NAMALWA (cell line): ENCODE results near the gene ORM2.
"Not testable (repeated sequence)": the region's sequence is repeated elsewhere in the genome, so short reads cannot be mapped to it uniquely, and the experiment has no call there.

ENCODE experiments used
- DNase-seq: peaks from one replicate; pipeline ENCODE4 v3.0.0-alpha.2; 2015; ENCODE audit warnings: low spot score

The ORM2 gene

DNA sequence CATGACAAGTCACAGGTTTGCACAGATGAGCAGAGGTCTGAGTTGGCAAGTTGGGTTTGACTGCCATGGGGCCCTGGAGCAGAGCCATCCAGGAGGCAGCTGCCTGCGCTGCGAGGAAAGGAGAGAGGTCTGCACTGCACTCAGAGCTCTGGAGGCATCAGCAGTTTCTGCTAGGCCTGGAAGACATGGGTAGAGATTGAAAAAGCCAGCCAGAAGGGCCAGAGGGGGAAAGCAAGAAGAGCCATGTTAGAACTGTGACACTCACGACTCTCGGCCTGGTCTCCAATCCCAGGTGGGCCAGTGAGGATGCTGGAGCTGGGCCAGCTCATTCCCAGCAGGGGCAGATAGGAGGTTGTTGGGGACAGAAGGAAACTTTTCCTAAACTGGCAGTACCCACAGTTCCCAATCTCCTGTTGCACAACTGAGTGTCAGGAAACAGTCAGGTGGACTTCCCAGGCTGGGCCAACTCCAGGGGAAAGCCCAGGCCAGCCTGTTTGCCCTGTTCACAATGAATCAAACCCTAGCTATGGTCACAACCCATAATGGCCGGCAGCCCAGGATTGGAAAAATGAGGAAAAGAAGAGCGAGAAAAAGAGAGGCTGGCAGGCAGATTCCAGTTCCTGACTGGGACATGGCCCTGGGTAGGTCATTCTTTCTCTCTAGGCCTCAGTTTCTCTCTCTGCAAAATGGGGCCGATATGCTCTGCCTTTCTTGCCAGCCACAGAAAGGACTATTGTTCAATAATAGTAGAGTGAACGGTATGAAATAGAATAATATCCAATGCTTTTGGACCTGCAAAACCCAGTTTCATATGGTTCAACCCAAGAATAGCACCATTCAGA is 14.6 kb upstream of the ORM2 start:
- no peak for DNase-seq

DNA sequence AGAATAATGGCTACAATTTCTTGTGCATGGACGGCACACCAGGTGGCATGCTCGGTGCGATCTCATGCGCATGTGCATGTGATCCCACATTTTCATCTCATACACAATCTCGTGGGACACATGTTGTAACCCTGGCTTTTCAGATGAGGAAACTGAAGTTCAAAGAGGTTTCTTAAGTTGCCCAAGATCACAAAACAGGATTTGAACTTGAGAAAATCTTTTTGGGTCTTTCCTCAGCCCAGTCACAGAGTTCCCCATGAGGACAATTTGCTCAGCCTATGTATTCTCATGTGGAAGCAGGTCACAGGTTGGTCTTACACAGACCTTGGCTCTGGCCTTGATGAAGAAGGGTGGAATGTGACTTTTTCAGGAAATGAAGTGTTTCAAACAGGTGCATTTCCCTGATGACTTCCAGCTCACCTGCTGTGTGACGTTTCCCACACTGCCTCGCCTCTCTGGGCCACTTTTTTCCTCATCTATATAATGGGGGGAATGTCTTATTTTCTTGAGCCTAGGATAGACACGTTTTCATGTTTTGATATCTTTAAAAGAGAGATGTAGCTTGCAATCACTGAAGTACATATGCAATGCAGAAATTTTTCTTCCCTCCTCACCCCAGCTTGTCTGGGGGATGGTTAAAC is 13.8 kb upstream of the ORM2 start:
- no peak for DNase-seq

DNA sequence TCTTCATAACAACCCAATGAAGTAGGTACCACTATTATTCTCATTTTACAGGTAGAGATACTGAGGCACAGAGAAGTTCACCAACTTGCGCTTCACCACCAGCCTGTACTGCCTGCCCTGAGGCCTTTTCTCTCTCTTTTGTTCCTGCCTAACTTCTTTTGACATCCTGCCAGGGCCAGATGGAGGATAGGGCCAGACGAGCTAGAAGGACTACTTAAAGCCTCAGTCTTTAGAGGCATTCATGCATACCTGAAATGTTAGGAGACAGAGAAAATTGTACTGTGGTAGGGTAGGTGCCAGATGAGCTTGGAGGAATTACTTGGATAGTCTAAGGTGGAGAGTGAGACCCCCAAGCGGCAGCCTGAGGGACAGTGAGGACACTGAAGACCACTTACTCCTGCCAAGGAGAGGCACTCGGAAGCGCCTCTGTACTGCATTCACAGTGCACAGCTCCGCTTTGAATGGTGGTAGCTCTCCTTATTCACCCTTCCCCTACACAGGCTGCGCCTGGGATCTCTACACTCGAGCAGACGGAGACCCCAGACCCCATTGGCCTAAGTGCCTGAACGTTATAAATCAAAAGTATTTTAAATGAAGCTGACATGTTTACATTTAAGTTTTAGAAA is 13.0 kb upstream of the ORM2 start:
- DNase-seq = no peak

DNA sequence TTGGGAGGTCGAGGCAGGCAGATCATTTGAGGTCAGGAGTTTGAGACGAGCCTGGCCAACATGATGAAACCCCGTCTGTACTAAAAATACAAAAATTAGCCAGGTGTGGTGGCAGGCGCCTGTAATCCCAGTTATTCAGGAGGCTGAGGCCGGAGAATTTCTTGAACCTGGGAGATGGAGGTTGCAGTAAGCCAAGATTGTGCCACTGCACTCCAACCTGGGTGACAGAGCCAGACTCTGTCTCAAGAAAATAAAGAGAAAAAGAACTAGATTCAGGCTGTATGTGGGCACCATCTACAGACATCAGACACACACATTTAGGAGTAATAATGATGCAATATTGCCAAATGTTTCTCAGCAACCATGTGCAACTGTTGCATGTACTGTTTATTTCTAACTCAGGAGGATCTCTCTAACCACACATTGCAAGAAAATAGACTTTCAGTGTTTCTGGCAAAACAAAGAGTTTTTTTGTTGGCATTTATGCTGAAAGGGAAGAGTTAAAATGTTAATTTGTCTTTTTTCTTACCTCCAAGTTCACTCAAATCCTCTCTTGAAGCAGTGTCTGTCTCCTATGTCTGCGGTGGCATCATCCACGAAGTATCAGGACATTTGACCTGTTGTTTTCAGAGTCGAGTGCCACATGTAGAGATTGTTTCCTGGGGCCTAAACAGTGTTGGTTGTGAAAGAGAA is 11.9 kb upstream of the ORM2 start:
- peak; percentile 65 for DNase-seq

DNA sequence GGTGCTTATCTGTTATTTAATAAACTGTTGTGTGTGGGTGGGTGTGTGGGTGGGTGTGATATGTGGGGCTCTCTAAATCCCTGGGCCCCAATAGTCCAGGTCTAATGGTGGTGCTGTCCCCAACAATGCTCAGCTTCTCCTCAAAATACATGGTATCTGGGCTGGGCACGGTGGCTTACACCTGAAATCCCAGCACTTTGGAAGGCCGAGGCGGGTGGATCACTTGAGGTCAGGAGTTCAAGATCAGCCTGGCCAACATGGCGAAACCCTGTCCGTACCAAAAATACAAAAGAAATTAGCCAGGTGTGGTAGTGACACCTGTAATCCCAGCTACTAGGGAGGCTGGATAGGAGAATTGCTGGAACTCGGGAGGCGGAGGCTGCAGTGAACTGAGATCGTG is 11.3 kb upstream of the ORM2 start:
- no peak for DNase-seq

DNA sequence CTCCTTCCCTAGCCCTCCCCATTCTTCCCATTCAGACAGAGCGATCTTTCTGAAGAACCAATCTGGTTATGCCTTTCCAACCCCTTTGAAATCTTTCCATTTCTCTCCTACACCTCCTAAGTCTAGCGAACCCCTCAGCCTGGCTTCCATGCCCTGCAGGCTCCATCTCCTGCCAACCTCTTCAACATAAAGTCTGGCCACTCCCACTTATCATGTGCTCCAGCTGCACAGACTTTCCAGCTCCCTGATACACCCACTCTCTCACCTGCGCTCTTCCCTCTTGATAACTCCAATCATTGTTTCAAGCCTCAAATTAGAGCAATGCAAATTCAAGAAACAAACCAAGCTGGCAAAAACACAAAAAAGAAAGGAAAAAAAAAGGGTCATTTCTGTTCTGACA is 10.5 kb upstream of the ORM2 start:
- DNase-seq = no peak

DNA sequence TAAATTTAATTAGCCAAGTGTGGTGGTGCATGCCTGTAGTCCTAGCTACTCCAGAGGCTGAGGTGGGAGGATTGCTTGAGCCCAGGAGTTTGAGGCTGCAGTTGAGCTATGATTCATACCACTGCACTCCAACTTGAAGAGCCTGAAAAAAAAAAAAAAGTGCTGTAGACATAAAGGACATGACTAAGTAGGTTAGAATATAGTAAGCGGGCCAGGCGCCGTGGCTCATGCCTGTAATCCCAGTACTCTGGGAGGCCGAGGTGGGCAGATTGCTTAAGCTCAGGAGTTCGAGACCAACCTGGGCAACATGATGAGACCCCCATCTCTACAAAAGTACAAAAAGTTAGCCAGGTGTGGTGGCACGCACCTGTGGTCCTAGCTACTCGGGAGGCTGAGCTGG is 9.0 kb upstream of the ORM2 start:
- DNase-seq = not testable (repeated sequence)

DNA sequence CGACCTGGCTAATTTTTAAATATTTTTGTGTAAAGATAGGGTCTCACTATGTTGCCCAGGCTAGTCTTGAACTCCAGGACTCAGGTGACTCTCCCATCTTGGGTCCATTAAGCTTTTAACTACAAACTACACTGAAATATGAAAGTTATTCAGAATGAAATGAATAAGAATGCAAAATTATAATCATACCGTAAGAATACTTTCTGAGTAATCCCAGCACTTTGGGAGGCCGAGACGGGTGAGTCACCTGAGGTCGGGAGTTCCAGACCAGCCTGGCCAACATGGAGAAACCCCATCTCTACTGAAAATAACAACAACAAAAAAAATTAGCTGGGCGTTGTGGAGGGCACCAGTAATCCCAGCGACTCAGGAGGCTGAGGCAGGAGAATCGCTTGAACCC is 7.9 kb upstream of the ORM2 start:
- no peak for DNase-seq

DNA sequence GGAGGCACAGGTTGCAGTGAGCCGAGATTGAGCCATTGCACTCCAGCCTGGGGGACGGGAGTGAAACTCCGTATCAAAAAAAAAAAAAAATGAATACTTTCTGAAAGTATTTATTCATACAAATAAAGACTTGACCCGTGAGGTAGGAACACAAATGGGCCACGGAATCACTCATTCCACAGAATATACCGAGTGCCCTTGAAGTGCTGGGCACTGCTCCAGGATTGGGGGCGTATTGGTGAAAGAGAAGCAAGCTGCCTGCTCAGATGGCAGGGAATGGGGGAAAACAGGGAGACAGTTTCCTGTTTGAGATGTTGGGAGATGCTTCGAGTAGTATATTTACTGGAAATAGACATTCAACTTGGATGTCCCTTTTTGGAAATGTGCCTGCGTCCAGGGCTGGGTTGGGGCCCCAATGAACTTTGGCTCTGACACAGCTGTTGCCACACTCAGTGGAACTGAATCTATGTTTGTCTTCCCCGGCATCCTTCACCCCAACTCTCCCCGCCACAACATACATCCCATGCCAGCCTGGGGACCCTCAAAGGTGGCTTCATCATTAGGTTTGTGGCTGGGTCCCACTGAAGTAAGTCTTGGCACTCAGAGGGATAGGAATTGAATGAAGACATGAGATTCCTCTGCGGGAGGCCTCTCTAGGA is 7.4 kb upstream of the ORM2 start:
- not testable (repeated sequence) for DNase-seq

DNA sequence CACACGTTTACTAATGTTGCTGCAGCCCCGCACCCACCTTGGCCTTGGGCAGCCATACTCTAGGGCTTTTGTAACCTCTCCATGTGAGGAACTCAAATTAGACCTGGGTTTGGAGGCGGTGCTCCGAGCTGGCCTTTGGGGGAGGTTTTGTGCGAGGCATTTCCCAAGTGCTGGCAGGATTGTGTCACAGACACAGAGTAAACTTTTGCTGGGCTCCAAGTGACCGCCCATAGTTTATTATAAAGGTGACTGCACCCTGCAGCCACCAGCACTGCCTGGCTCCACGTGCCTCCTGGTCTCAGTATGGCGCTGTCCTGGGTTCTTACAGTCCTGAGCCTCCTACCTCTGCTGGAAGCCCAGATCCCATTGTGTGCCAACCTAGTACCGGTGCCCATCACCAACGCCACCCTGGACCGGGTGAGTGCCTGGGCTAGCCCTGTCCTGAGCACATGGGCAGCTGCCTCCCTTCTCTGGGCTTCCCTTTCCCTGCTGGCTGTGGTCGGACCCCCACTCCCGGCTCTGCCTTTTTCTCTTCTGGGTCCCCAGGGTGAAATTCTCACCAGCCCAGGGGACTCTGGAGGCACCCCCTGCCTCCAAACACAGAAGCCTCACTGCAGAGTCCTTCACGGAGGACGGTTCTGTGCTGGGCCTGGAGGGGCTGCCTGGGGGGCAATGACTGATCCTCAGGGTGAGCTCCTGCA is 6.7 kb upstream of the ORM2 start, which contains the start of gene ORM1:
ORM1 (plus strand) TSS at position 268 of the 701 bp plus-strand sequence; CDS start at position 304, 36 bp downstream.
- not testable (repeated sequence) for DNase-seq

DNA sequence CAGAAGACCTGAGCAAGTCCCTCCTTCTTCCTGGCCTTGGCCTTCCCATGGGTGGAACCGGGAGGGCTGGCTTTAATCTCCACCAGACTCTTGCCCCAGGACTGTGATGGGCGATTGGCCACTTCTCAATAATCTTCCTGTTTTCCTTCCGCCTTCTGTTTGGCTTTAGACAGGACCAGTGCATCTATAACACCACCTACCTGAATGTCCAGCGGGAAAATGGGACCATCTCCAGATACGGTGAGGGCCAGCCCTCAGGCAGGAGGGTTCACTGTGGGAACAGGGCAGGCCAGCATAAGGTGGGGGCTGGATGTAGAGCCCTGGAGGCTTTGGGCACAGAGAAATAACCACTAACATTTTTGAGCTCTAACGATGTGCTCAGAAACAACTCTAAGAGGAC is 5.8 kb upstream of the ORM2 start:
- DNase-seq = not testable (repeated sequence)

DNA sequence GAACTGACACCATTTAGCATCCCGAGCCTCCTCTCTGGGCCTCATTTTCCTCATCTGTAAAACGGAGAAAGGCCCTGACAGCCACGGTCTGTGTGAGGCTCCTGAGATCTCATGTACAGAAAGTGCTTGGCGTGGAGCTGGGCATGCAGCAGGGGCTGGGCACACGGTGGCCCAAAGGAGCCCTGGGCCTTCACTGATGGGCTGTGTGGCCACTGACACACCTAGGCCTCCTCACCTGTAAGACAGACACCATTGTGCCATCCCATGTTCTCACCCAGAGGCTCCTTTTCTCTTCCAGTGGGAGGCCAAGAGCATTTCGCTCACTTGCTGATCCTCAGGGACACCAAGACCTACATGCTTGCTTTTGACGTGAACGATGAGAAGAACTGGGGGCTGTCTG is 5.2 kb upstream of the ORM2 start:
- no peak for DNase-seq

DNA sequence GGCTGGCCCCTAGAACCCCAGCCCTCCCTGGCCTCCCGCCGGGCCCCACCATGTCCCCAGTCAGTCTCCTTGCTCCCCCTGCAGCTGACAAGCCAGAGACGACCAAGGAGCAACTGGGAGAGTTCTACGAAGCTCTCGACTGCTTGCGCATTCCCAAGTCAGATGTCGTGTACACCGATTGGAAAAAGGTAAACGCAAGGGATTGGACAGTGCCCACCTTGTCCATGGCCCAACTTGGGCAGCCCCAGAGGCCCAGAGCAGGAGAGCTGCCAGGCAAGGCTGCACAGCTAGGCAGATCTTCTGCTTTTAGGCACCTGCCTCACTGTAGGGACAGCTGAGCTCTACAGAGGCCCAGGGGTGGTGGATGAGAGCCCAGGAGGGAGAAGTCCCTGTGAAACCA is 4.7 kb upstream of the ORM2 start:
- not testable (repeated sequence) for DNase-seq

DNA sequence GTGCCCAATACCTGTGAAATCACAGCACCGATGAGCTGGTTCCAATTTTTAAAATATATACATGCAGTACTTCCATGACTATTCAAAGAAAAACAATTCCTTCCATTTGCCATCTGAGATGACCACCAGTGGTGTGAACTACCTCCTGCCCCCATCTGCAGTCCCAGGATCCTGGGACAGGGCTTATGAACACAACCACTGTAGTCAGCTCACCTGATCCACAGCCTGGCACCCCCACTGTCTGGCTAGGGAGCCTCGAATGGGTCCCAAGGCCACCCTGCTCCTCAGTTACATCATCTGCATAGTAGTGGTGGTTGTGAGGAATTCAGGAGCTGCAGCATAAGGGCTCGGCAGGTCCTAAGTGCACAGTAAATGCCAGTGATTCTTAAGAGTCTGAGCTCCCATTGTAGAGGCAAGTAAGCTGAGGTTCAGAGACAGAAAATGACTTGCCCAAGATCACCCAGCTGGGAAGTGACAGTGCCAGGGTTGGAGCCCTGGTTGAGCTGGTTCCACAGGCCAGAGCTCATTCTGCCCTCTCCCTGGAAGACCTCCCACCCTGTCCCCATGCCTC is 3.9 kb upstream of the ORM2 start:
- DNase-seq = not testable (repeated sequence)

DNA sequence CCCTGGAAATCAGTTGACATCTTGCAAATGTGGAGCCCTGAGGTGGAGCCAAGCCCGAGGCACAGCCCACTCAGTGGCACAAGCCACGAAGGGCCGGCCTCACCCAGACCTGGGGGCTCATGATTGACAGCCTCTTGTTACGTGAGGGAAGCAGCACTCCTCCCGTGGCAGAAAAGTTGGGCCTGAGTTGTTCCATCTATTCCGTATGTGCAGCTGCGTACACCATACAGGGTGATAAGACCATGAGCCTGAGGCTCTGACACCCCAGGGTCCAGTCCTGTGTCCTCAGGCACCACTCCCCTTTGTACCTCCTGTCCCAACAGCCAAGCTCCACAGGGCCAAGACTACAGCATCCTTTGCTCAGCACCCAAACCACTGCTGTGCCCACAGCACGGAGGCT is 1.9 kb upstream of the ORM2 start:
- no peak for DNase-seq

DNA sequence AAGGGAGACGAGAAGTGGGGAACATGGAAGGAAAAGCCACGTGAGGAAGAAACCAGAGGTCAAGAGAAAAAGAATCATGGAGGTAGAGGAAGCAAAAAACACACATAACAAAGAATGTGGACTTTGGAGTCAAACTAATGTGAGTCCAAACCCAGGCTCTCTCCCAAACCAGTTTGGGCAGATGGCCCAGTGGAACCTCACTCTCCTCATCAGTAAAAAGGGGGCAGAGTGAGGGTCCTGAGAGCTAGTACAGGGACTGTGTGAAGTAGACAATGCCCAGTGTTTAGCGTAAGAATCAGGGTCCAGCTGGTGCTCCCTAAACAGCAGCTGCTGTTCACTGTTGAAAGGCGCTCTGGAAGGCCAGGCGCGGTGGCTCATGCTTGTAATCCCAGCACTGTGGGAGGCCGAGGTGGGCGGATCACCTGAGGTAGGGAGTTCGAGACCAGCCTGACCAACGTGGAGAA is 1.3 kb upstream of the ORM2 start:
- DNase-seq = not testable (repeated sequence)

DNA sequence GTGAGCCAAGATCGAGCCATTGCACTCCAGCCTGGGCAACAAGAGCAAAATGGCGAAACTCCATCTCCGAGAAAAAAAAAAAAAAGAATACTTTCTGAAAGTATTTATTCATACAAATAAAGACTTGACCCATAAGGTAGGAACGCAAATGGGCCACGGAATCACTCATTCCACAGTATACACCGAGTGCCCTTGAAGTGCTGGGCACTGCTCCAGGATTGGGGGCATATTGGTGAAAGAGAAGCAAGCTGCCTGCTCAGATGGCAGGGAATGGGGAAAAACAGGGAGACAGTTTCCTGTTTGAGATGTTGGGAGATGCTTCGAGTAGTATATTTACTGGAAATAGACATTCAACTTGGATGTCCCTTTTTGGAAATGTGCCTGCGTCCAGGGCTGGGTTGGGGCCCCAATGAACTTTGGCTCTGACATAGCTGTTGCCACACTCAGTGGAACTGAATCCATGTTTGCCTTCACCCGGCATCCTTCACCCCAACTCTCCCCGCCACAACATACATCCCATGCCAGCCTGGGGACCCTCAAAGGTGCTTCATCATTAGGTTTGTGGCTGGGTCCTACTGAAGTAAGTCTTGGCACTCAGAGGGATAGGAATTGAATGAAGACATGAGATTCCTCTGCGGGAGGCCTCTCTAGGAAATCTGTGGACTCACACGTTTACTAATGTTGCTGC is 588 bp upstream of the ORM2 start:
- DNase-seq = not testable (repeated sequence)

DNA sequence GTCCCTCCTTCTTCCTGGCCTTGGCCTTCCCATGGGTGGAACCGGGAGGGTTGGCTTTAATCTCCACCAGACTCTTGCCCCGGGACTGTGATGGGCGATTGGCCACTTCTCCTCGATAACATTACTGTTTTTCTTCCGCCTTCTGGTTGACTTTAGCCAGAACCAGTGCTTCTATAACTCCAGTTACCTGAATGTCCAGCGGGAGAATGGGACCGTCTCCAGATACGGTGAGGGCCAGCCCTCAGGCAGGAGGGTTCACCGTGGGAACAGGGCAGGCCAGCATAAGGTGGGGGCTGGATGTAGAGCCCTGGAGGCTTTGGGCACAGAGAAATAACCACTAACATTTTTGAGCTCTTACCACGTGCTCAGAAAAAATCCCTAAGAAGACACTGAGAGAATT is 967 bp downstream of the ORM2 start:
- no peak for DNase-seq

DNA sequence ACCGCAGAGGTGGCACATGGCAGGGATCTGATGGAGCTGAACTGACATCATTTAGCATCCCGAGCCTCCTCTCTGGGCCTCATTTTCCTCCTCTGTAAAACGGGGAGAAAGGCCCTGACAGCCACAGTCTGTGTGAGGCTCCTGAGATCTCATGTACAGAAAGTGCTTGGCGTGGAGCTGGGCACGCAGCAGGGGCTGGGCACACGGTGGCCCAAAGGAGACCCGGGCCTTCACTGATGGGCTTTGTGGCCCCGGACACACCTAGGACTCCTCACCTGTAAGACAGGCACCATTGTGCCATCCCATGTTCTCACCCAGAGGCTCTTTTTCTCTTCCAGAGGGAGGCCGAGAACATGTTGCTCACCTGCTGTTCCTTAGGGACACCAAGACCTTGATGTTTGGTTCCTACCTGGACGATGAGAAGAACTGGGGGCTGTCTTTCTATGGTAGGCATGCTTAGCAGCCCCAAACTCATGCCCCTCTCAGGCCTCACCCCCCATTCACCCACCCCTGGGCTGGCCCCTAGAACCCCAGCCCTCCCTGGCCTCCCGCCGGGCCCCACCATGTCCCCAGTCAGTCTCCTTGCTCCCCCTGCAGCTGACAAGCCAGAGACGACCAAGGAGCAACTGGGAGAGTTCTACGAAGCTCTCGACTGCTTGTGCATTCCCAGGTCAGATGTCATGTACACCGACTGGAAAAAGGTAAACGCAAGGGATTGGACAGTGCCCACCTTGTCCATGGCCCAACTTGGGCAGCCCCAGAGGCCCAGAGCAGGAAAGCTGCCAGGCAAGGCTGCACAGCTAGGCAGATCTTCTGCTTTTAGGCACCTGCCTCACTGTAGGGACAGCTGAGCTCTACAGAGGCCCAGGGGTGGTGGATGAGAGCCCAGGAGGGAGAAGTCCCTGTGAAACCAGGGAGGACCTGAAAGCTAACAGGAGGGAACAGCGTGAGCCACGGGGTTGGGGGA is 1.8 kb downstream of the ORM2 start:
- DNase-seq = not testable (repeated sequence)
